Measurements from ENCODE around the gene WDR4. TPM values are rescaled to one million over a fixed set of nuclear protein-coding genes. Genes with fewer than 3 reads are reported as not detected.

The WDR4 gene
- total and polyA plus RNA-seq, 2 of the 13 experiments (the other 11 are each of a cell fraction or from before 2014, with no cell fraction given), result 11.3 to 14.4 TPM

DNA sequence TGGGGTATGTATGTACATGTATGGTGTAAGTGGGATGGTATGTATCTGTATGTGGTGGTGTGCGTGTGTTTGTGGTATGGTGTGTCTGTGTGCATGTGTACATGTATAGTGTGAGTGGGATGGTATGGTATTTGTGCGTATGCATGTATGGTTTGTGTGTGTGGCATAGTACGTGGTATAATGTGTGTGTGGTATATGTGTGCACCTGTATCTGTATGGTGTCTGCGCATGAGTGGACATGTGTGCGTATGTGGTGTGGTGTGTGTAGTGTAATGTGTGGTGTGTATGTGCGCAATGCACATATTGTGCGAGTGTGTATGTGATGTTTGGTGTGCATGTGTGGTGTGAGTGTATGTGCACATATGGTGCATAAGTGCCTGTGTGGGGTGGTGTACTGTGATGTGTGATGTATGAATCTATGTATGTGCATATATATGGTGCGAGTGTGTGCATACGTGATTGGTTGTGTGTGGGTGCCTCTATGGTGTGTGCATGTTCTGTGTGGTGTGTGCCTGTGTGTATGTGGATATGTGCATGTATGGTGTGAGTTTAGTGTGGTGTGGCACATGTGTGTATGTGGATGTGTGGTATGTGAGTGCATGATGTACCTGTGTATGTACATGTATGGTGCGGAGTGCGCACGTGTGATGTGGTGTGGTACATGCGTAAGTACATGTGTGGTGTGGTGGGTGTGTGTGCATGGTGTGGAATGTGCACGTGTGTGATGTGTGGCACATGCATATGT, 38.8 kb downstream of the WDR4 start:
- Histone ChIP-seq H3K27me3 (ENCODE audit: control insufficient read depth in 1 of 2, insufficient read depth in 2 of 2, low read length in 2 of 2) (no peaks in the 10 kb centered on the region), H3K9me3 (ENCODE audit: low read length) (no peaks in the 10 kb centered on the region), H3K4me2 (ENCODE audit: low read depth, low read length) (no peak overlapping the region), H4K20me1 (ENCODE audit: insufficient read depth, low read length) (no peaks in the 10 kb centered on the region; the same call in 1 of the 2 replicates), H3K4me3 (replicated peaks in 1 of 3; ENCODE audit: insufficient read depth in 1 of 3, low read depth in 2 of 3, low read length in 3 of 3) (no peak overlapping the region), H3K36me3 (replicated peaks in 1 of 2; ENCODE audit: control insufficient read depth in 1 of 2, insufficient read depth in 2 of 2, low read length in 2 of 2) (peaks cover 28 to 54% of the 10 kb centered on the region in 2 experiments), H3K79me2 (ENCODE audit: insufficient read depth, low read length) (peaks cover 4% of the 10 kb centered on the region), H2AFZ (ENCODE audit: low read length) (no peak overlapping the region), H3K27ac (ENCODE audit: extremely low read length, insufficient read depth, low read length) (no peak overlapping the region), H3K4me1 (ENCODE audit: insufficient read depth, low read length) (peaks cover 22% of the 10 kb centered on the region), H3K9ac (ENCODE audit: insufficient read depth, low read depth, low read length) (no peak overlapping the region)
- FAIRE-seq, result no peak
- in situ Hi-C loops (cut with HindIII; ENCODE audit: extremely low pct_ligation_motif_present, low pct_unique_long_range_greater_than_20kb), result no loop called here
- no peak for DNase-seq (ENCODE audit: low spot score)
- ChIA-PET CTCF (ENCODE audit: low intra/inter-chr PET ratio, low total read pairs) (no interaction called here), POLR2A (no interaction called here)
- no TSS peak for BruUV-seq (replicated peaks)
- intact Hi-C loops (cut with micrococcal nuclease; ENCODE audit: unreplicated experiment), result no loop called here
- WGBS (ENCODE audit: low lambda C conversion rate), result 95% methylated on average over 14 of the region's 14 CpGs
- 0 out of 2 replicates have a peak, but pooled peaks have one; percentile 8 for TF ChIP-seq FOXP1 (IDR thresholded peaks at IDR 0.05)
- no peak for TF ChIP-seq FOXP1 (CRISPR knock-in tag; IDR thresholded peaks at IDR 0.05)
- TF ChIP-seq, protein P1, sequence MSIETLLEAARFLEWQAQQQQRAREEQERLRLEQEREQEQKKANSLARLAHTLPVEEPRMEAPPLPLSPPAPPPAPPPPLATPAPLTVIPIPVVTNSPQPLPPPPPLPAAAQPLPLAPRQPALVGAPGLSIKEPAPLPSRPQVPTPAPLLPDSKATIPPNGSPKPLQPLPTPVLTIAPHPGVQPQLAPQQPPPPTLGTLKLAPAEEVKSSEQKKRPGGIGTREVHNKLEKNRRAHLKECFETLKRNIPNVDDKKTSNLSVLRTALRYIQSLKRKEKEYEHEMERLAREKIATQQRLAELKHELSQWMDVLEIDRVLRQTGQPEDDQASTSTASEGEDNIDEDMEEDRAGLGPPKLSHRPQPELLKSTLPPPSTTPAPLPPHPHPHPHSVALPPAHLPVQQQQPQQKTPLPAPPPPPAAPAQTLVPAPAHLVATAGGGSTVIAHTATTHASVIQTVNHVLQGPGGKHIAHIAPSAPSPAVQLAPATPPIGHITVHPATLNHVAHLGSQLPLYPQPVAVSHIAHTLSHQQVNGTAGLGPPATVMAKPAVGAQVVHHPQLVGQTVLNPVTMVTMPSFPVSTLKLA (IDR thresholded peaks at IDR 0.05), result 0 out of 2 replicates have a peak, but pooled peaks have one; percentile 19
- TF ChIP-seq RAD51 (IDR thresholded peaks at IDR 0.05; ENCODE audit: borderline replicate concordance), result peak; percentile 27; the same call in 1 of the 2 replicates
- TF ChIP-seq FOXK2 (IDR thresholded peaks at IDR 0.05), result 0 out of 2 replicates have a peak, but pooled peaks have one; percentile 6
- TF ChIP-seq SALL1 (CRISPR knock-in tag; IDR thresholded peaks at IDR 0.05), result no peak
- no peak for ATAC-seq

Data from HepG2 (cell line).